ENCODE data around the gene FANCI.

DNA sequence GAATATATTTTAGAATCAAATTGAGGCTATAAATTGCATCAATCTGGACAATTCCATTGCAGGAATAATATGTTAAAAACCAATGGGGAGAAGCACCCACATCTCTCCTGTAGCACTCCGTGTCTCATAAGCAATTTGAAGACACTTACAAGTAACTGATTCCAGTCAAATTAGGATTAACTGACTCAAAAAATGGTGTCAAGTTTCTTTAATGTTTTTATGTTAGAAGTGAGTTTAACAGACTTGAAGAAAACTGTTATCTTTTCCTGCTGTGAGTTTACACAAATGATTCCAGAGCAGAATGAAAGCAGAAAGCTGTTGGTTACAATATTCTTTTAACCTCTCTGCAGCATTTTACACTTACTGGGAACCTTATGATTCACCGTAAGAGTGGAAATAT, 45.6 kb upstream of the FANCI start:
- TF ChIP-seq, protein P1, sequence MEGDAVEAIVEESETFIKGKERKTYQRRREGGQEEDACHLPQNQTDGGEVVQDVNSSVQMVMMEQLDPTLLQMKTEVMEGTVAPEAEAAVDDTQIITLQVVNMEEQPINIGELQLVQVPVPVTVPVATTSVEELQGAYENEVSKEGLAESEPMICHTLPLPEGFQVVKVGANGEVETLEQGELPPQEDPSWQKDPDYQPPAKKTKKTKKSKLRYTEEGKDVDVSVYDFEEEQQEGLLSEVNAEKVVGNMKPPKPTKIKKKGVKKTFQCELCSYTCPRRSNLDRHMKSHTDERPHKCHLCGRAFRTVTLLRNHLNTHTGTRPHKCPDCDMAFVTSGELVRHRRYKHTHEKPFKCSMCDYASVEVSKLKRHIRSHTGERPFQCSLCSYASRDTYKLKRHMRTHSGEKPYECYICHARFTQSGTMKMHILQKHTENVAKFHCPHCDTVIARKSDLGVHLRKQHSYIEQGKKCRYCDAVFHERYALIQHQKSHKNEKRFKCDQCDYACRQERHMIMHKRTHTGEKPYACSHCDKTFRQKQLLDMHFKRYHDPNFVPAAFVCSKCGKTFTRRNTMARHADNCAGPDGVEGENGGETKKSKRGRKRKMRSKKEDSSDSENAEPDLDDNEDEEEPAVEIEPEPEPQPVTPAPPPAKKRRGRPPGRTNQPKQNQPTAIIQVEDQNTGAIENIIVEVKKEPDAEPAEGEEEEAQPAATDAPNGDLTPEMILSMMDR (IDR thresholded peaks at IDR 0.05): no peak
- TF ChIP-seq POLR2A (IDR thresholded peaks at IDR 0.05): no peak
